Gastroesophageal sphincter (tissue), 3 donors: ENCODE results near the gene VSIG8.

Experiments used
- POLR2AphosphoS5 ChIP-seq: sonication (generic); formaldehyde crosslinking; IDR thresholded peaks from one replicate; pipeline ENCODE4 v1.6.1; 2017; ENCODE audit warnings: antibody characterized with exemption
- TF ChIP-seq, protein P1 (sequence below), 4 experiments: fragments of 200-600 bp in 2 of 4; fragments of 450-650 bp in 2 of 4; sonication (generic) in 1 of 4; IDR thresholded peaks; one replicate each; pipeline ENCODE4 v1.5.1; 2017 to 2019; ENCODE audit warnings: antibody characterized with exemption in 4 of 4, mild to moderate bottlenecking in 2 of 4, moderate library complexity in 2 of 4

DNA sequence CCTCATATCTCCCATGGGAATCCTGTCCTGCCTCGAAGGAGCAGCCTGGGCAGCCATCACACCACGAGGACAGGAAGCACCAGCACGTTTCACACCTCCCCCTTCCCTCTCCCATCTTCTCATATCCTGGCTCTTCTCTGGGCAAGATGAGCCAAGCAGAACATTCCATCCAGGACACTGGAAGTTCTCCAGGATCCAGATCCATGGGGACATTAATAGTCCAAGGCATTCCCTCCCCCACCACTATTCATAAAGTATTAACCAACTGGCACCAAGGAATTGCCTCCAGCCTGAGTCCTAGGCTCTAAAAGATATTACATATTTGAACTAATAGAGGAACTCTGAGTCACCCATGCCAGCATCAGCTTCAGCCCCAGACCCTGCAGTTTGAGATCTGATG, 27.1 kb downstream of the VSIG8 start:
- TF ChIP-seq, protein P1, sequence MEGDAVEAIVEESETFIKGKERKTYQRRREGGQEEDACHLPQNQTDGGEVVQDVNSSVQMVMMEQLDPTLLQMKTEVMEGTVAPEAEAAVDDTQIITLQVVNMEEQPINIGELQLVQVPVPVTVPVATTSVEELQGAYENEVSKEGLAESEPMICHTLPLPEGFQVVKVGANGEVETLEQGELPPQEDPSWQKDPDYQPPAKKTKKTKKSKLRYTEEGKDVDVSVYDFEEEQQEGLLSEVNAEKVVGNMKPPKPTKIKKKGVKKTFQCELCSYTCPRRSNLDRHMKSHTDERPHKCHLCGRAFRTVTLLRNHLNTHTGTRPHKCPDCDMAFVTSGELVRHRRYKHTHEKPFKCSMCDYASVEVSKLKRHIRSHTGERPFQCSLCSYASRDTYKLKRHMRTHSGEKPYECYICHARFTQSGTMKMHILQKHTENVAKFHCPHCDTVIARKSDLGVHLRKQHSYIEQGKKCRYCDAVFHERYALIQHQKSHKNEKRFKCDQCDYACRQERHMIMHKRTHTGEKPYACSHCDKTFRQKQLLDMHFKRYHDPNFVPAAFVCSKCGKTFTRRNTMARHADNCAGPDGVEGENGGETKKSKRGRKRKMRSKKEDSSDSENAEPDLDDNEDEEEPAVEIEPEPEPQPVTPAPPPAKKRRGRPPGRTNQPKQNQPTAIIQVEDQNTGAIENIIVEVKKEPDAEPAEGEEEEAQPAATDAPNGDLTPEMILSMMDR (IDR thresholded peaks at IDR 0.05): no peak
- no peak for TF ChIP-seq POLR2AphosphoS5
